PC-3 (cell line): ENCODE data around the gene GPHA2.

Experiments used
- CTCF ChIP-seq: fragments of 300-600 bp; sonication (generic); conservative IDR thresholded peaks from 2 replicates; pipeline ENCODE4 v1.5.1; 2017; ENCODE audit warnings: antibody characterized with exemption, low read depth, mild to moderate bottlenecking, low read length
- EZH2 ChIP-seq: fragments of 300-600 bp; sonication (generic); IDR thresholded peaks from one replicate; pipeline ENCODE4 v1.6.1; 2017; ENCODE audit warnings: antibody characterized with exemption, mild to moderate bottlenecking, low read length; ENCODE audit not compliant: unreplicated experiment
- EZH2phosphoT487 ChIP-seq: fragments of 300-600 bp; sonication (generic); IDR thresholded peaks from 2 replicates; pipeline ENCODE4 v1.6.1; 2018; ENCODE audit warnings: mild to moderate bottlenecking, antibody characterized with exemption, low read length, borderline replicate concordance

- TF ChIP-seq EZH2 (no peak), CTCF (no peak), EZH2phosphoT487 (no peak)
Observed at GRCh38 chr11:64954201-64954600, 18.5 kb upstream of the GPHA2 start.
